ENCODE data around the gene TAF10. TPM values are rescaled to one million over a fixed set of nuclear protein-coding genes. Genes with fewer than 3 reads are reported as not detected.
A peak's percentile ranks its signal among the peaks of the same experiment; 100 is the strongest.

The TAF10 gene
- total RNA-seq, 1 donor from 2014 or later = 142 TPM

DNA sequence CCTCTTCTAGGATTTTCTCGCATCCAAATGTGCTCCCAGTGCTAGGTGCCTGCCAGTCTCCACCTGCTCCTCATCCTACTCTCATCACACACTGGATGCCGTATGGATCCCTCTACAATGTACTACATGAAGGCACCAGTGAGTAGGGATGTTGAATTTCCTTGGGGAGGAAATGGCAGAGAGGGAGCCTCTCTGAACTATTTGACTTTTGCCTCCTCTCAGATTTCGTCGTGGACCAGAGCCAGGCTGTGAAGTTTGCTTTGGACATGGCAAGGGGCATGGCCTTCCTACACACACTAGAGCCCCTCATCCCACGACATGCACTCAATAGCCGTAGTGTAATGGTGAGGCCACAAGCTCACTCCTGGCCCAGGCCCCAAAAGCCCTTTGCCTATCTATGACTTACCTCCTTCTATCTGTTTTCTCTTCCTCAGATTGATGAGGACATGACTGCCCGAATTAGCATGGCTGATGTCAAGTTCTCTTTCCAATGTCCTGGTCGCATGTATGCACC, 2.5 kb downstream of the TAF10 start:
- peak; percentile 85 for DNase-seq (ENCODE audit: low spot score)

DNA sequence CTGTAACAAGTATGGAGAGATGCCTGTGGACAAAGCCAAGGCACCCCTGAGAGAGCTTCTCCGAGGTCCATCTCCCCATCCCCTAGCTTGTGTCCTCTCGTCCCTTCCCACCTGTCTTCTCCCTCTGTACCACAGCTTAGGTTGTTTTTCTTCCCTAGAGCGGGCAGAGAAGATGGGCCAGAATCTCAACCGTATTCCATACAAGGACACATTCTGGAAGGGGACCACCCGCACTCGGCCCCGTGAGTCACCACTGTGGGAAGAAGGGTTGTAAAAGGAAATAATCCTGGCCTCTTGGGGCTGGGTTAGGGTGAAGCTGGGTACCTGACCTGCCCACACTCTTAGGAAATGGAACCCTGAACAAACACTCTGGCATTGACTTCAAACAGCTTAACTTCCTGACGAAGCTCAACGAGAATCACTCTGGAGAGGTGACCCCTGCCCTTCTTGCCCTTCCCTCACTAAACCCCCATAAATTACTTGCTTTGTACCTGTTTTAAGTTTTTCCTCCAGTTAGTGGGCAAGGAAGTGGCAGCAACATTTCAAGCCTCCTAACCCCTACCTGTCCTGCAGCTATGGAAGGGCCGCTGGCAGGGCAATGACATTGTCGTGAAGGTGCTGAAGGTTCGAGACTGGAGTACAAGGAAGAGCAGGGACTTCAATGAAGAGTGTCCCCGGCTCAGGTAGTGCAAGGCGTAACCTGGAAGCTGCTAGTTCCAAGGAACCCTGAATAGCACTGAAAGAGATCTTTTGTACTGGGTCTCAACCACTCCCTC, 3.1 kb downstream of the TAF10 start:
- no peak for DNase-seq (ENCODE audit: low spot score)

- no peak for DNase-seq (ENCODE audit: low spot score)
These were observed 4.0 kb downstream of the TAF10 start for GRCh38 chr11:6608011-6608410.

DNA sequence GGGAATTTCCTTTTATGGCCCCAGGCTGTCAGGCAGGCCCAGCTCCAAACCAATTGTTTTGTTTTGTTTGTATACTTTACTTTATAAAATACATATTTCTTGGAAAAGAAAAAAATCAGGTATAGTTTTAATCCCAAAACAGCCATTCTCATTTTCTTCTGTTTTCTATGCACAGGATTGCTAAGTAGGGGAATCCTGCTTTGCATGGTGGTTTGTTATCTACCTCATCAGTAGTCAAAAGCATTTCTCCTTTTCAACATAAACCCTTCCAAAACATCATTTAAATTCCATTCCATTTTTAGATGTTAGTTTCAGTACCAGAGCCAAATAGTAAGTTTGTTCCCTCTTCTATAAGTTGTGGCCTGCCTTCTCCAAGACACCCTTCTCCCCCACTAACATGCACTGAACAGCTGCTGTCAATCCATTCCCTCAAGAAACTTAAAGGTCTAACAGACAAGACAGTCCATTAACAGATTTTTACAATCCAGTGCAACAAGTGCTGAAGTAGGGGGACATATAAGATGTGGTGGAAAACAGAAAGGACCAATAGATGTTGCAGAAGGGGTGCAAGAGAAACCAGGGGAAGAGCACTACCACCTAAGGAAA, 4.7 kb downstream of the TAF10 start:
- no peak for DNase-seq (ENCODE audit: low spot score)

DNA sequence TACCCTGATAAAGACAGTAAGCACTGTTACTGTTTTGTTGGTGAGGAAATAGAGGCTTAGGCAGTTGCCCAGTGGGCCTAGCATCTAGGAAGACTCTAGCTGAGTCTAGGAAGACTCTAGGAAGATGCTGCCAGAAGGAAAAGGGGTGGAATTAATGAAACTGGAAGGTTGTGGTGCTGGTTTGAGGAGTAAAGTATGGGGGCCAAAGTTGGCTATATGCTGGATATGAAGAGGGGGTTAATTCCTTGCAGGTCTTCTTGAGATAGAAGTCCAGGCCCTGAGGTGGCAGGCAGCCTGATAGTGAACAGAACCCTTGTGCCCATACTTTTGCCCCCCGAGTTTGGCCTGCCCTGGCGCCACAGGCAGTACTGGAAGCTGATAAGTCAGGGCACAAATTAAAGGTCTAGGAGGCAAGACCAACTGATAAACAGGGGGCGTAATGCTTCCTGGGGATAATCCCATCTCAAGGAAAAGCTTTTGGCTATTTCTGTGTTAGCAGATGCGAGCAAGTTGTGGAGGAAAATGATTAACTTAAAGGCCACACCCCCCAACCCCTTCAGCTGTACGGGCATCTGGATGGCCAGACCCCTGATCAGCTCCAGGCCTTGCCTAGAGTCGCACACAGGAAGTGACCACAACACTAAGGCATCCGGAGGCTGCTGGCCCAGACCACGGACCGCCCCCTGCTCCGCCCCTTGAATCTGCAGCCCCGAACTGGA, 5.4 kb downstream of the TAF10 start:
- peak; percentile 94 for DNase-seq (ENCODE audit: low spot score)

DNA sequence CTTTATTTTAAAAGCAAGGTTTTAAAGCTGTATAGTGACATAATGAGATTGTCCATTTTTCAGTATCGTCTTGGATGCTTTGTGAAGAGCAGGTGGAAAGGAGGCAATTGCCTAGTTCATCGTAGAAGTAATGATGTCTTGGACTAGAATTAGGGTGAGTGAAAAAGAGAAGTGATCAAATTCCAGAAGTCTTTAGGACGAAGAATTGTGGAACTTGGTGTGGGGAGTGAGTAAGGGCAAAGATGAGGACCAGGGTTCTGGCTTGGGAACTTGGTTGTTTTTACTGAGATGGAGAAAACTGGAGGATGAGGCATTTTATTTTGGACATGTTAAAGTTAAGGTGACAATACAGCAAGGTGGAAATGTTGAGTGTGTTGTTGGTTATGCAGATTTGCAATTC, 7.2 kb downstream of the TAF10 start:
- no peak for DNase-seq (ENCODE audit: low spot score)

GRCh38 chr11:6604081-6604626, 7.9 kb downstream of the TAF10 start:
- DNase-seq (ENCODE audit: low spot score) = peak; percentile 89

- DNase-seq (ENCODE audit: low spot score) = peak; percentile 98
These were observed 8.5 kb downstream of the TAF10 start, which contains the start of the genes ILK and RRP8 for GRCh38 chr11:6603287-6604080. TSS of gene ILK (plus strand) at chr11:6603774. CDS start at chr11:6604272, 498 bp downstream. TSS of gene RRP8 (minus strand) at chr11:6603616. CDS start at chr11:6603502, 114 bp downstream.

GRCh38 chr11:6602096-6602940, 9.7 kb downstream of the TAF10 start:
- no peak for DNase-seq (ENCODE audit: low spot score)

- no peak for DNase-seq (ENCODE audit: low spot score)
These were observed 11.0 kb downstream of the TAF10 start for GRCh38 chr11:6601041-6601461.

GRCh38 chr11:6599881-6600390, 12.1 kb downstream of the TAF10 start:
- DNase-seq (ENCODE audit: low spot score) = no peak

DNA sequence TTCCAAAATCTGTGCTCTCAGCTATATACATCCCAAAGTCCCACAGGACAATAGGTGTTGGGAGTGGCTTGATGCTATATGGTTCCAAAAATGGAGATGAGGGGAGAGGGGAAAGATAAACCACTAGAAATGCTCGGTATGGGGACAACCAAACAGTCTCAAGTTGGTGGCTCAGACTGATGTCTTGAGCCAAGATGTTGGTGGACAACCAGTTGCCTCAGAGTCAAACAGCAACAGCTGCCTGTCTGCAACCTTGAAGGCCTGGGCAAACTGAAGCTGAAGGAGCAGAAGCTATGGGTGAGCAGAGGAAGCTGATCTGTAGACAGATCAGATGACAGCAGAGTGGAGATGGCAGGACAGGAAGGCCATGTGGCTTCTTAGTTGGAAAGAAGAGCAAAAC, 12.6 kb downstream of the TAF10 start:
- no peak for DNase-seq (ENCODE audit: low spot score)

DNA sequence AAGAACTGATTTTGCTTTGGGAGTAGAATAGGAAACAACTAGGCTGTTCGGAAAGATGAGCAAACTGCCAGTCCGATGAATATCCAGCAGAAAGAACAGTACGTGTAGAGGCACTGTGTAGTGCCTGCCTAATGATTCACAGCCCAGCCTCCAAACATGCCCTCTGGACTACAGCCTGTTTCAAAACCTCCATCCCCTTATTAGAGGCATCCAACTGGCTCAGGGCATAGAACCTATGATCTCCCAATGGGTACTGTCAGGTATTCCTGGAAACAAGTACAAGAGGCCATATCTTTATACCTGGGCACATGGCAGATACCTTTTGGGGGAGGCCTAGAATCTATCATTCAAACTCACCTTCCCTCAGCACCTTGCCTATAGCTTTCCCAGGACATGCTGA, 13.5 kb downstream of the TAF10 start:
- DNase-seq (ENCODE audit: low spot score) = no peak

GRCh38 chr11:6596239-6596877, 15.7 kb downstream of the TAF10 start:
- no peak for DNase-seq (ENCODE audit: low spot score)

DNA sequence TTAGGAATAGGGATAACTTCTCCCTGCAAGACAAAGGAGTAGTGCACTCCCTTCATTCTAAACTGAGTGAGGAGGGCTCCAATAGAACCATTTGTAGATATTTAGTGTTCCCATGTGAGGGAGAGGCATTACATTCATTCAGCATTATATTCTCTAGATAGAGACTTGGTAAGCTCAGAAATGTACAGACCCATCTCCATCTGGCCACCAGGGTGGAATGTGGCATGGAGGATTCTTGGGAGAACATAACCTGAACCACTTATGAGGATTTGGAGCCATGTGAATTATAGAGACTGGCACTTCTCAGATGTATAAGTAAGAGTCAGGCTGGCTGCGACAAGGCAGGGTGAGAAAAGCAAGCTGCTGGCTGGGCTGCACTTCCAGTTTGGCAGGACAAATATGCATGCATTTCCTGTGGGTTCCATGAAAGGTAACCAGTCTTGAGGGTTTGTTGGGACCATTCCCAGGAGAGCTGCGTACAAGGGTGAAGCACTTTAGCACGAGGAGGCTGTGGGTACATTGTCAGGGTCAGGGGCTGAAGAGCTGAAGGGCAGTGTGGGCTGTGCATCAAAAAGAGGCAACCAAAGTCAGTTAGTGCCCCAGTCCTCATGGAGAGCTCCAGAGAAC, 17.8 kb downstream of the TAF10 start:
- DNase-seq (ENCODE audit: low spot score) = no peak

DNA sequence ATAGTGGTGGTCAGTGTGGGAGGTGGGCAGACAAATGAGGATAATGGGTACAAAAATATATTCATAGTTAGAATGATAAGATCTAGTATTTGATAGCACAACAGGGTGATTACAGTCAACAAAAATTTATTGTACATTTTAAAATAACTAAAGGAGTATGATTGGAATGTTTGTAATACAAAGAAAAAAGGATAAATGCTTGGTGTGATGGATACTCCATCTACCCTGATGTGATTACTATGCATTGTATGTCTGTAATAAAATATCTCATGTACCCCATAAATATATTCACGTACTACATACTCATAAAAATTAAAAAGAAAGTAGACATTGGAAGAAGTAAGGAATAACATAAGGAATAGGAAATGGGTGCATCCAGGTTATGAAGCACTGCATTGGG, 24.0 kb downstream of the TAF10 start:
- no peak for DNase-seq (ENCODE audit: low spot score)

DNA sequence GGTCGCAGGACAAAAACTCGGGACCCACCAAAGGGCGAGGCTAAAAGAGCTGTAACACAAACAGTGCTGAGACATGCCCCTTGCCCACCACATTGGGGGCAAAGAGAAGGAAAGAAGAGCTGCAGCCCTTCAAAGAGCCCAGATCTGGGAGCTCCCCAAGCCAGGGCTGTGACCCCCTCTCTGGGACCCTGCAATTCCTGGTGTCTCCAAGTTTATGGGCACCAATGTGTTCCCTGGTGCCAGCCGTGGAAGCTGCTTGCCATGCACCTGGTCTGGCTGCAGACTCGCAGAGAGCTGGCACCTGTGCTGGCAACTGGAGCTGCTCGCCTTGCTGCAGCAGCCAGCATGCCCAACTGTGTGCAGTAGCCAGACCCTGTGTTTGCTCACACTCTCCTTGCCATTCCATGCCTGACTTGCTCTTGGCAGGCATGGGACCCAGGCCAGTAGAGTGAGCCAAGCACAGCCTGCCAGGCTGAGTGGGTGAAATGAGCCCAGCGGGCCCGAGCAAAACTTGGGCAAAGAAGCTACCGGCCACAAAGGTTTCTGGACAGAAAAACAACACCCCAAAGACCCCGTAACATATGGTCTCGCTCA, 24.6 kb downstream of the TAF10 start:
- DNase-seq (ENCODE audit: low spot score) = no peak

Measured in mesenteric fat pad (tissue), 1 donor.